Left ventricle myocardium inferior (tissue), 1 donor: Measurements from ENCODE around the gene CRLF3. TPM values are rescaled to one million over a fixed set of nuclear protein-coding genes. Genes with fewer than 3 reads are reported as not detected.
A peak's percentile ranks its signal among the peaks of the same experiment; 100 is the strongest.

Experiments used
- DNase-seq: peaks from one replicate; pipeline ENCODE4 v3.0.0-alpha.2; 2020
- H3K27ac ChIP-seq: fragments of 200-600 bp; replicated peaks from 2 replicates; pipeline ENCODE4 v1.8.0; 2021
- H3K27me3 ChIP-seq: fragments of 200-600 bp; 2 replicates; pipeline ENCODE4 v1.8.0; 2021; ENCODE audit warnings: low read depth
- H3K36me3 ChIP-seq: fragments of 200-600 bp; 2 replicates; pipeline ENCODE4 v1.8.0; 2021
- H3K4me1 ChIP-seq: fragments of 200-600 bp; 2 replicates; pipeline ENCODE4 v1.8.0; 2021
- H3K4me3 ChIP-seq: fragments of 200-600 bp; 2 replicates; pipeline ENCODE4 v1.8.0; 2021; ENCODE audit warnings: mild to moderate bottlenecking, moderate library complexity
- H3K9me3 ChIP-seq: fragments of 200-600 bp; replicated peaks from 2 replicates; pipeline ENCODE4 v1.8.0; 2021
- intact Hi-C: fragments of 100-400 bp; cut with micrococcal nuclease; formaldehyde crosslinking; loops from one replicate; pipeline ENCODE4 v1.11.0; 2022
- total RNA-seq: library from RNA; stranded (reverse); fragmentation: NEBNext Ultra II Directional; extraction: Animal tissue kit (Norgen Biotek cat#: 25700); gene quantifications from one replicate; pipeline ENCODE4 v1.2.1, GENCODE V29; 2021
- TF ChIP-seq, protein P1 (sequence below): fragments of 200-600 bp; IDR thresholded peaks from 2 replicates; pipeline ENCODE4 v1.8.0; 2021; ENCODE audit warnings: antibody characterized with exemption, mild to moderate bottlenecking, borderline replicate concordance
- donor health status: DM: no; HTN: yes; CAD: no; lungs with severe emphysema.

The CRLF3 gene
- total RNA-seq, 1 donor from 2014 or later = 4.7 TPM

DNA sequence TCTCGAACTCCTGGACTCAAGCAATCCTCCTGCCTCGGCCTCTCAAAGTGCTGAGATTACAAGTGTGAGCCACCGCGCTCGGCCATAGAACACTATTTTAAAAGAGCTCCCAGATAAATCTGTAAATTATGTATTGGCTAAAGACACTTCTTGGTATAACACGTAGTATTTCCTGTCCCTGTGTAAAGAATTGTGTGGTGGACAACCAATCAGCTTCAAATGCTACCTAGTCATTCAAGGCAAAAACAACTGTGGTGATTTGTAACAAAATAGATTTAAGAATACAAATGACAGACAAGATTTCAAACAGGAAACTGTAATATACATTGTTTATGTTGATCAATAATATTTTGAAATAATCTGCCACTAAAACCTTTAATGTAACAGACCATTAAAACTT lies 14.6 kb downstream of the CRLF3 start:
- TF ChIP-seq, protein P1, sequence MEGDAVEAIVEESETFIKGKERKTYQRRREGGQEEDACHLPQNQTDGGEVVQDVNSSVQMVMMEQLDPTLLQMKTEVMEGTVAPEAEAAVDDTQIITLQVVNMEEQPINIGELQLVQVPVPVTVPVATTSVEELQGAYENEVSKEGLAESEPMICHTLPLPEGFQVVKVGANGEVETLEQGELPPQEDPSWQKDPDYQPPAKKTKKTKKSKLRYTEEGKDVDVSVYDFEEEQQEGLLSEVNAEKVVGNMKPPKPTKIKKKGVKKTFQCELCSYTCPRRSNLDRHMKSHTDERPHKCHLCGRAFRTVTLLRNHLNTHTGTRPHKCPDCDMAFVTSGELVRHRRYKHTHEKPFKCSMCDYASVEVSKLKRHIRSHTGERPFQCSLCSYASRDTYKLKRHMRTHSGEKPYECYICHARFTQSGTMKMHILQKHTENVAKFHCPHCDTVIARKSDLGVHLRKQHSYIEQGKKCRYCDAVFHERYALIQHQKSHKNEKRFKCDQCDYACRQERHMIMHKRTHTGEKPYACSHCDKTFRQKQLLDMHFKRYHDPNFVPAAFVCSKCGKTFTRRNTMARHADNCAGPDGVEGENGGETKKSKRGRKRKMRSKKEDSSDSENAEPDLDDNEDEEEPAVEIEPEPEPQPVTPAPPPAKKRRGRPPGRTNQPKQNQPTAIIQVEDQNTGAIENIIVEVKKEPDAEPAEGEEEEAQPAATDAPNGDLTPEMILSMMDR = no peak
- H3K27ac ChIP-seq = peak overlapping the region; percentile 43
- no peaks in the 10 kb centered on the region for H3K36me3 ChIP-seq
- H3K4me1 ChIP-seq = peaks cover 27% of the 10 kb centered on the region
- no peak for DNase-seq
- intact Hi-C loops = no loop called here
- H3K27me3 ChIP-seq = no peaks in the 10 kb centered on the region
- no peak overlapping the region for H3K4me3 ChIP-seq
- H3K9me3 ChIP-seq = no peaks in the 10 kb centered on the region

DNA sequence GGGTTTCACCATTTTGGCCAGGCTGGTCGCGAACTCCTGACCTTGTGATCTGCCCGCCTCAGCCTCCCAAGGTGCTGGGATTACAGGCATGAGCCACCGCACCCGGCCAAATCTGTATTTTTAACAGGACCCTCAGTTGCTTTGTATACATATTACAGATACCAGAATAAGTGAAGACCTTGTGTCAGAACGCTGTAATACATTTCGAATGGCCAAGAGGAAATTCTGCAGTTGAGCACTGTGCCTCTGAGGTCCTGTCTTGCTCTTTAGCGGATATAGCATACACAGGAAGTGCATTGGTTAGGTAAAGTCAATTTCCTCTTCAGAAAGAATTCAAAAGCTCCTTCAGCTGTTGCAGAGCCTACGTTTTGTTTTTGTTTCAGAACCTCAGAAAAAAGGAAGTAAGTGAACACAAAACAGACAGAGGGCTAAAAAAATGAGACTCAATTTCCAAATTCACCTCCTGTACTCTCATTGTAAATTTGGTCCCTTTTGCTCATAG lies 15.7 kb downstream of the CRLF3 start:
- intact Hi-C loops = no loop called here
- Histone ChIP-seq H3K4me3 (no peak overlapping the region), H3K4me1 (peaks cover 27% of the 10 kb centered on the region), H3K27ac (peak overlapping the region; percentile 43), H3K9me3 (no peaks in the 10 kb centered on the region), H3K27me3 (no peaks in the 10 kb centered on the region), H3K36me3 (peaks cover 2% of the 10 kb centered on the region)
- TF ChIP-seq, protein P1 = no peak
- no peak for DNase-seq

DNA sequence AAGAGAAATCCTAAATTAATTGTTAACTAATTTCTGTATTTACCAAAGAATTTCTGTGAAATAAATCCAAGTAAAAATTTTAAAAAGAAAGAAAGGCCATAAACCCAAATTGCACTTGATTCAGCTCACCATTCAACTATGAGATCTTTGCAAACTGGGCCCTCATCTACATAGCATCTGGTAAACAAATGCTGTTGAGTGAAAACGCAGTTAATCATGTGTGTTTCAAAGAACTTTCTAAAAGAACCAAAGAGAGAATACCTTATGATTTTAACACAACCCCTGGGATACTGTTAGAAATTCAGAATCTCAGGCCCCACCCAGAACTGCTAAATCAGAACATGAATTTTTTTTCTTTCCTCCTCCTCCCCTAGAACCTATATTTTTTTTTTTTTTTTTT lies 16.6 kb downstream of the CRLF3 start:
- H3K4me3 ChIP-seq = no peak overlapping the region
- no peak overlapping the region for H3K27ac ChIP-seq
- H3K36me3 ChIP-seq = peaks cover 11% of the 10 kb centered on the region
- H3K27me3 ChIP-seq = no peaks in the 10 kb centered on the region
- intact Hi-C loops = no loop called here
- TF ChIP-seq, protein P1 = no peak
- no peaks in the 10 kb centered on the region for H3K9me3 ChIP-seq
- no peak for DNase-seq
- H3K4me1 ChIP-seq = peaks cover 22% of the 10 kb centered on the region

DNA sequence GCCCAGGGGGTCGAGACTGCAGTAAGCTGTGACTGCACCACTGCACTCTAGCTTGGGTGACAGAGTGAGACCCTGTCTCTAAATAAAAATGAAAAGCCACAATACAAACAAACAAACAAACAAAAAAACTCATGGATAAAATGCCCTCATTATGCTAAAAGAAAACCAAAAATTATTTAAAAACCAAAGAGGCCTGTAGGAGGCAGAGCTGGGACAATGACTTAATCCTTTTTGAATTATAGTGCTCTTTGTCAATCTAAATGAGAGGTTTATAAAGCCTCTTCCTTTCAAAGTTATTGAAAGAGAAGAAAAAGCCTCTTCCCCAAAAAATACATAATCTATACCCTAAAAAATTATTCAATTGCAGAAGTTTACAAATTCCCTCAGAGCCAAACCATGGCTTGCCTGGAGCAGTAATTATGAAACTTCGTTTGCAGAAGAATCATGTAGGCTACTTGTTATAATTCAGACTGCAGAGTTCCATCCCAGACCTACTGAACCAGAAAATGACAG lies 18.5 kb downstream of the CRLF3 start:
- TF ChIP-seq, protein P1 = no peak
- intact Hi-C loops = no loop called here
- peaks cover 30% of the 10 kb centered on the region for H3K36me3 ChIP-seq
- H3K27ac ChIP-seq = no peak overlapping the region
- H3K27me3 ChIP-seq = no peaks in the 10 kb centered on the region
- H3K9me3 ChIP-seq = no peaks in the 10 kb centered on the region
- no peak for DNase-seq
- H3K4me3 ChIP-seq = no peak overlapping the region
- peaks cover 14% of the 10 kb centered on the region for H3K4me1 ChIP-seq

DNA sequence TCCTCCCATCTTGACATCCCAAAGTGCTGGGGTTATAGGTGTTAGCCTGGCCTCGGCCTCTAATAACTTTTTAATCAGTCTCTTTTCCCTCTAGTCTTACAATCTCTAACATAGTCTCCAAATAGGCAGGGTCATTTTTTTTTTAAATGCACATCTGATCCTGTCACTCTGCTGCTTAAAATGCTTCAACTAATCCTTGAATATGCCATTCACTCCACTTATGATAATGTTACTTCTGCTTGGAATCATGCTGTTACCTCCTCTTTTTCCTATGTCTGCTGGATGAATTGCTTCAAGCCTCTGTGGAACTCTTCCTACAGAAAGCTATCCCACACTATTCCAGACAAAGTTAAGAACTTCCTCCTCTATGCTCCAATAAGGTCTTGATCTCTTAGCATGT lies 22.8 kb downstream of the CRLF3 start:
- H3K4me1 ChIP-seq = no peaks in the 10 kb centered on the region
- H3K9me3 ChIP-seq = no peaks in the 10 kb centered on the region
- no peak overlapping the region for H3K4me3 ChIP-seq
- TF ChIP-seq, protein P1 = no peak
- H3K27me3 ChIP-seq = no peaks in the 10 kb centered on the region
- H3K36me3 ChIP-seq = peaks cover 45% of the 10 kb centered on the region
- intact Hi-C loops = no loop called here
- no peak overlapping the region for H3K27ac ChIP-seq
- no peak for DNase-seq

DNA sequence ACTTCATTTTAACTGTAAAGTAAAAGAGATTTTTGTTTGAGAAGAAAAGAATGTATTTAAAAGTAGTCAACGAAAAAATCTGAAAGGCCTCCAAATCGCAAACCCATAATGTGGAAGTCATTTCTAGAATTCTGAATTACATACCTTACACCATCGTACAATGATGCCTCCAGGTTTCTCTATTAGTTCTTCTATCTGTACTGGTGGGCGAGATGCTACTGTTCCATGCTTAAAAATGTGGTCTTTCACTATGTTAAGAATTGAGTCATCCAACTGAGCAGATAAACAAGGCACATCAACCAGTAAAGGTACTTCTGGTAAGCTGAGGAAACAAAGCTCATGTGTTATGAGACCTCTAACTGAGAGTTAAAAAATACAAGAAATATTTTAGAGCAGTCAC lies 28.5 kb downstream of the CRLF3 start:
- Histone ChIP-seq H3K27ac (no peak overlapping the region), H3K4me1 (no peaks in the 10 kb centered on the region), H3K36me3 (peaks cover 70% of the 10 kb centered on the region), H3K4me3 (no peak overlapping the region), H3K27me3 (no peaks in the 10 kb centered on the region), H3K9me3 (no peaks in the 10 kb centered on the region)
- no peak for DNase-seq
- intact Hi-C loops = no loop called here
- TF ChIP-seq, protein P1 = no peak
